ENCODE measurements around the gene GPR137B. TPM values are rescaled to one million over a fixed set of nuclear protein-coding genes. Genes with fewer than 3 reads are reported as not detected.

The GPR137B gene
- total and polyA plus RNA-seq, 2 of the 4 experiments (the other 2 are of a cell fraction): 4.5 to 12.3 TPM

DNA sequence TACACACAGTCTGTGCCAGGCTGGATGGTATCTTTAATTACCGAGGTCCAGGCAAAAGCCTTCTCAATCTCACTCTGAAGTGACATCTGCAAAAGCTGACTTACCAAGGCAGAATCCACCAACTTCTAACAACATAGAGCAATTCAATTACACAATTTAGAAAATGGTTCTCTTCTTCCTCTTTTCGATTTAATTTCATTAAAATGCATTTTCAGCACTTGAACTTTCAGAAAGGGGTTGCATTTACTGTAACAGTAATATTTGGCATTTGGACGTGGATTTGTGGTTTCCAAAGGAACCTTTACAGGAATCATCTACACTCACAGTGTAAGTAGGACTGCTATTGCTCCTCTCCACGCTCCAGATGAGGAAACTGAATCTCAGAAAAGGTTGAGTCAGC is 86.1 kb downstream of the GPR137B start:
- Histone ChIP-seq H2BK20ac (ENCODE audit: low read depth, low read length) (no peak overlapping the region), H3K27ac (ENCODE audit: insufficient read depth, low read length) (no peak overlapping the region), H3K27me3 (ENCODE audit: control insufficient read depth, insufficient read depth, low read length) (no peaks in the 10 kb centered on the region), H4K5ac (ENCODE audit: low read depth, low read length) (no peak overlapping the region), H3K56ac (ENCODE audit: extremely low read depth, insufficient read depth, low read length) (no peak overlapping the region), H4K91ac (ENCODE audit: insufficient read depth, low read depth, low read length) (no peak overlapping the region), H3K36me3 (ENCODE audit: control insufficient read depth, insufficient read depth, low read length) (no peaks in the 10 kb centered on the region), H2AK9ac (replicated peaks; ENCODE audit: low read depth, low read length, poor library complexity) (no peak overlapping the region), H3K14ac (replicated peaks; ENCODE audit: low read depth, low read length) (no peak overlapping the region), H4K8ac (ENCODE audit: low read depth in 2 of 2, low read length in 2 of 2) (no peak overlapping the region), H3K18ac (ENCODE audit: low read depth, low read length) (no peak overlapping the region), H2AFZ (replicated peaks; ENCODE audit: low read length, poor library complexity) (no peak overlapping the region), H3K23ac (ENCODE audit: low read depth, low read length) (no peak overlapping the region), H3K79me1 (ENCODE audit: low read depth in 1 of 2, low read length in 2 of 2) (no peaks in the 10 kb centered on the region), H3K4me3 (ENCODE audit: insufficient read depth, low read depth, low read length) (no peak overlapping the region), H2BK120ac (ENCODE audit: low read depth, low read length) (no peak overlapping the region), H3K4me1 (ENCODE audit: control insufficient read depth, insufficient read depth, low read length) (no peaks in the 10 kb centered on the region), H4K20me1 (ENCODE audit: insufficient read depth, low read length) (no peaks in the 10 kb centered on the region), H3K4me2 (ENCODE audit: low read depth, low read length) (no peak overlapping the region), H3K4ac (ENCODE audit: low read depth, low read length) (no peak overlapping the region), H2BK15ac (ENCODE audit: low read depth, low read length) (no peak overlapping the region), H3K9me1 (ENCODE audit: insufficient read depth, low read length) (no peaks in the 10 kb centered on the region), H2BK5ac (ENCODE audit: low read depth, low read length, poor library complexity, severe bottlenecking) (no peak overlapping the region), H3K9me3 (ENCODE audit: control insufficient read depth, insufficient read depth, low read length) (no peaks in the 10 kb centered on the region), H2AK5ac (ENCODE audit: low read depth, low read length) (no peak overlapping the region), H3K9ac (ENCODE audit: low read depth, low read length) (no peak overlapping the region)
- DNase-seq: no peak
- TF ChIP-seq, protein P1, sequence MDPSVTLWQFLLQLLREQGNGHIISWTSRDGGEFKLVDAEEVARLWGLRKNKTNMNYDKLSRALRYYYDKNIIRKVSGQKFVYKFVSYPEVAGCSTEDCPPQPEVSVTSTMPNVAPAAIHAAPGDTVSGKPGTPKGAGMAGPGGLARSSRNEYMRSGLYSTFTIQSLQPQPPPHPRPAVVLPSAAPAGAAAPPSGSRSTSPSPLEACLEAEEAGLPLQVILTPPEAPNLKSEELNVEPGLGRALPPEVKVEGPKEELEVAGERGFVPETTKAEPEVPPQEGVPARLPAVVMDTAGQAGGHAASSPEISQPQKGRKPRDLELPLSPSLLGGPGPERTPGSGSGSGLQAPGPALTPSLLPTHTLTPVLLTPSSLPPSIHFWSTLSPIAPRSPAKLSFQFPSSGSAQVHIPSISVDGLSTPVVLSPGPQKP (IDR thresholded peaks at IDR 0.05; ENCODE audit: borderline replicate concordance, low read depth, low read length): no peak
- no peak for TF ChIP-seq FOS (IDR thresholded peaks at IDR 0.05; ENCODE audit: low read depth, low read length)
- TF ChIP-seq BHLHE40 (IDR thresholded peaks at IDR 0.05; ENCODE audit: low read depth, low read length): no peak
- dilution Hi-C loops (cut with HindIII; ENCODE audit: low sequenced_read_pairs, unreplicated experiment) (no loop called here), in situ Hi-C loops (cut with MboI; ENCODE audit: low sequenced_read_pairs) (no loop called here), intact Hi-C loops (cut with micrococcal nuclease) (no loop called here)
- WGBS, 2 experiments (ENCODE audit: extremely low coverage in 2 of 2, insufficient read length in 1 of 2): 70% methylated on average over 2 of the region's 4 CpGs; no CpG with 5 or more reads in 1 of the 2 experiments
- ChIA-PET POLR2A (ENCODE audit: unreplicated experiment) (no interaction called here), CTCF (interaction anchor here (0.6 kb wide), 1 partner anchor 59 kb away, joined by 3 read pairs; no protein-coding TSS in a partner anchor)
- BruUV-seq (replicated peaks): no TSS peak
- ATAC-seq (ENCODE audit: low read depth): no peak
